HepG2 (cell line): ENCODE results near the gene SKP1. TPM values are rescaled to one million over a fixed set of nuclear protein-coding genes. Genes with fewer than 3 reads are reported as not detected.

ENCODE experiments used
- AGO2 ChIP-seq: fragments of 200-400 bp; formaldehyde crosslinking; optimal IDR thresholded peaks from 2 replicates; pipeline ENCODE3; 2017; ENCODE audit warnings: mild to moderate bottlenecking, low read depth, low read length, moderate library complexity
- BCL6 ChIP-seq: IDR thresholded peaks from 2 replicates; pipeline ENCODE4 v1.6.1; 2016; ENCODE audit warnings: missing genetic modification reagents, missing compliant biosample characterization
- BRCA1 ChIP-seq: sonication (generic); formaldehyde crosslinking; IDR thresholded peaks from 2 replicates; pipeline ENCODE4 v1.4.0; 2020; ENCODE audit warnings: missing genetic modification reagents
- HOXA3 ChIP-seq: sonication (generic); formaldehyde crosslinking; IDR thresholded peaks from 2 replicates; pipeline ENCODE4 v1.5.0; 2020; ENCODE audit warnings: missing genetic modification reagents
- MED1 ChIP-seq: sonication (generic); formaldehyde crosslinking; IDR thresholded peaks from 2 replicates; pipeline ENCODE4 v1.4.0; 2020; ENCODE audit warnings: missing genetic modification reagents
- MEIS2 ChIP-seq: sonication (generic); formaldehyde crosslinking; IDR thresholded peaks from 2 replicates; pipeline ENCODE4 v1.9.0; 2021; ENCODE audit warnings: mild to moderate bottlenecking, missing genetic modification reagents
- MXD3 ChIP-seq: IDR thresholded peaks from 2 replicates; pipeline ENCODE4 v1.6.1; 2016; ENCODE audit warnings: mild to moderate bottlenecking, missing biosample characterization, missing genetic modification reagents
- PATZ1 ChIP-seq: sonication (generic); formaldehyde crosslinking; IDR thresholded peaks from 2 replicates; pipeline ENCODE4 v1.4.0; 2020; ENCODE audit warnings: missing genetic modification reagents
- SKI ChIP-seq: fragments of 450-650 bp; IDR thresholded peaks from one replicate; pipeline ENCODE4 v1.6.1; 2018; ENCODE audit warnings: mild to moderate bottlenecking; ENCODE audit not compliant: partially characterized antibody
- SKIL ChIP-seq: sonication (generic); formaldehyde crosslinking; IDR thresholded peaks from 2 replicates; pipeline ENCODE4 v1.8.0; 2022; ENCODE audit warnings: missing genetic modification reagents, mild to moderate bottlenecking, moderate library complexity, borderline replicate concordance
- SMAD1 ChIP-seq: sonication (generic); formaldehyde crosslinking; IDR thresholded peaks from 2 replicates; pipeline ENCODE4 v1.4.0; 2020; ENCODE audit warnings: missing genetic modification reagents, low read depth, mild to moderate bottlenecking, borderline replicate concordance
- YEATS4 ChIP-seq: sonication (generic); formaldehyde crosslinking; IDR thresholded peaks from 2 replicates; pipeline ENCODE4 v1.4.0; 2020; ENCODE audit warnings: missing genetic modification reagents, borderline replicate concordance
- ZFP91 ChIP-seq: sonication (generic); formaldehyde crosslinking; IDR thresholded peaks from 2 replicates; pipeline ENCODE4 v1.9.0; 2022; ENCODE audit warnings: missing genetic modification reagents, mild to moderate bottlenecking, borderline replicate concordance
- ZNF225 ChIP-seq: sonication (generic); formaldehyde crosslinking; IDR thresholded peaks from 2 replicates; pipeline ENCODE4 v1.4.0; 2020; ENCODE audit warnings: mild to moderate bottlenecking, missing genetic modification reagents
- ZNF574 ChIP-seq: sonication (generic); formaldehyde crosslinking; IDR thresholded peaks from 2 replicates; pipeline ENCODE4 v1.4.0; 2020; ENCODE audit warnings: missing genetic modification reagents
- ZNF580 ChIP-seq: IDR thresholded peaks from 2 replicates; pipeline ENCODE4 v1.6.1; 2016; ENCODE audit warnings: low read depth, borderline replicate concordance
- ZNF772 ChIP-seq: sonication (generic); formaldehyde crosslinking; IDR thresholded peaks from 2 replicates; pipeline ENCODE4 v1.5.0; 2020; ENCODE audit warnings: mild to moderate bottlenecking, missing genetic modification reagents
- ZSCAN9 ChIP-seq: IDR thresholded peaks from 2 replicates; pipeline ENCODE4 v1.6.1; 2016; ENCODE audit warnings: borderline replicate concordance
- polyA plus RNA-seq, 8 experiments: library from polyadenylated mRNA; depleted of rRNA in 3 of 8; stranded (reverse) in 7 of 8; unstranded in 1 of 8; fragments of >200 nt; fragmentation: Illumina TruSeq in 4 of 8; extraction: Trizol in 4 of 8; gene quantifications; 2 replicates each; pipeline versions ENCODE4 v1.2.1 to v1.2.3, GENCODE V29; 2011 to 2016; ENCODE audit warnings: low read depth in 4 of 8, missing spikeins in 1 of 8, mixed read lengths in 1 of 8; ENCODE audit not compliant: insufficient read depth in 1 of 8
- total RNA-seq, 5 experiments: library from RNA; depleted of rRNA; stranded (reverse); fragments of >200 nt; fragmentation: Illumina TruSeq; extraction: Trizol; gene quantifications; 2 replicates each; pipeline ENCODE4 v1.2.3, GENCODE V29; 2016; ENCODE audit warnings: low read depth in 1 of 5

SKP1 gene
- total and polyA plus RNA-seq, 2 of the 13 experiments (the other 11 are each of a cell fraction or from before 2014, with no cell fraction given) = 134 to 340 TPM

GRCh38 chr5:134113902-134114875 lies 62.6 kb downstream of the SKP1 start, which contains the start of gene TCF7 (continued):
- TF ChIP-seq ZNF772 (CRISPR knock-in tag) (no peak), BCL6 (CRISPR knock-in tag) (peak; percentile 79), HOXA3 (CRISPR knock-in tag) (peak; percentile 15; the same call in 1 of the 2 replicates), MEIS2 (CRISPR knock-in tag) (peak; percentile 2; the same call in 1 of the 2 replicates), PATZ1 (CRISPR knock-in tag) (peak; percentile 56; the same call in 1 of the 2 replicates), SKIL (CRISPR knock-in tag) (peak; percentile 41; the same call in 1 of the 2 replicates), SMAD1 (CRISPR knock-in tag) (no peak), ZNF225 (0 out of 2 replicates have a peak, but pooled peaks have one; percentile 38), YEATS4 (peak; percentile 38; the same call in 1 of the 2 replicates), MED1 (CRISPR knock-in tag) (0 out of 2 replicates have a peak, but pooled peaks have one; percentile 21), SKI (peak; percentile 12), AGO2 (peak; percentile 75), ZNF580 (CRISPR knock-in tag) (no peak), ZSCAN9 (CRISPR knock-in tag) (no peak), ZNF574 (CRISPR knock-in tag) (peak; percentile 53), MXD3 (CRISPR knock-in tag) (0 out of 2 replicates have a peak, but pooled peaks have one; percentile 33), BRCA1 (no peak), ZFP91 (CRISPR knock-in tag) (peak; percentile 99)
